SK-N-SH treated with all-trans-retinoic acid at 6 μM for 48 hours (cell line): Measurements from ENCODE around the gene DNAL4.
A peak's percentile ranks its signal among the peaks of the same experiment; 100 is the strongest.

Source experiments
- ATAC-seq: fragments of 200-7000 bp; cut with Tn5 transposase; 3 replicates; pipeline ENCODE4 v1.9.1; 2020; ENCODE audit warnings: mild to moderate bottlenecking, moderate library complexity
- ARNTL ChIP-seq: fragments of 450-650 bp; formaldehyde crosslinking; IDR thresholded peaks from 2 replicates; pipeline ENCODE4 v1.5.0; 2020; ENCODE audit warnings: low read depth, mild to moderate bottlenecking, moderate library complexity, borderline replicate concordance
- BACH2 ChIP-seq: fragments of 250-450 bp; sonication (Bioruptor Pico); IDR thresholded peaks from 2 replicates; pipeline ENCODE4 v1.9.0; 2021; ENCODE audit warnings: mild to moderate bottlenecking, borderline replicate concordance
- CREB5 ChIP-seq: fragments of 250-450 bp; sonication (Bioruptor Pico); IDR thresholded peaks from 2 replicates; pipeline ENCODE4 v1.5.1; 2020; ENCODE audit warnings: low read depth, mild to moderate bottlenecking, moderate library complexity
- CSDC2 ChIP-seq: fragments of 250-450 bp; sonication (Bioruptor Pico); IDR thresholded peaks from 2 replicates; pipeline ENCODE4 v1.5.0; 2020; ENCODE audit warnings: mild to moderate bottlenecking, moderate library complexity
- ESRRG ChIP-seq: fragments of 250-450 bp; sonication (Bioruptor Pico); IDR thresholded peaks from 2 replicates; pipeline ENCODE4 v1.6.1; 2021; ENCODE audit warnings: mild to moderate bottlenecking
- GLIS3 ChIP-seq: fragments of 250-450 bp; sonication (Bioruptor Pico); IDR thresholded peaks from 2 replicates; pipeline ENCODE4 v1.5.0; 2020; ENCODE audit warnings: mild to moderate bottlenecking, moderate library complexity
- ISL1 ChIP-seq: fragments of 250-450 bp; sonication (Bioruptor Pico); IDR thresholded peaks from 2 replicates; pipeline ENCODE4 v2.1.2; 2022; ENCODE audit warnings: mild to moderate bottlenecking, moderate library complexity
- PATZ1 ChIP-seq: fragments of 250-450 bp; sonication (Bioruptor Pico); IDR thresholded peaks from 2 replicates; pipeline ENCODE4 v1.8.0; 2020; ENCODE audit warnings: mild to moderate bottlenecking, moderate library complexity, borderline replicate concordance
- POU6F1 ChIP-seq: fragments of 250-450 bp; sonication (Bioruptor Pico); IDR thresholded peaks from 2 replicates; pipeline ENCODE4 v1.8.0; 2021; ENCODE audit warnings: low read depth, mild to moderate bottlenecking, moderate library complexity, borderline replicate concordance
- RARB ChIP-seq: fragments of 250-450 bp; sonication (Bioruptor Pico); IDR thresholded peaks from 2 replicates; pipeline ENCODE4 v1.8.0; 2021; ENCODE audit warnings: mild to moderate bottlenecking, moderate library complexity
- SNAI2 ChIP-seq: fragments of 250-450 bp; sonication (Bioruptor Pico); IDR thresholded peaks from 2 replicates; pipeline ENCODE4 v1.5.0; 2020; ENCODE audit warnings: mild to moderate bottlenecking, moderate library complexity
- TCF4 ChIP-seq: fragments of 250-450 bp; sonication (Bioruptor Pico); IDR thresholded peaks from 2 replicates; pipeline ENCODE4 v1.8.0; 2021; ENCODE audit warnings: mild to moderate bottlenecking, moderate library complexity, borderline replicate concordance
- TOX ChIP-seq: fragments of 250-450 bp; sonication (Bioruptor Pico); IDR thresholded peaks from 2 replicates; pipeline ENCODE4 v1.8.0; 2021; ENCODE audit warnings: mild to moderate bottlenecking, moderate library complexity, borderline replicate concordance
- TSHZ2 ChIP-seq: fragments of 250-450 bp; sonication (Bioruptor Pico); IDR thresholded peaks from 2 replicates; pipeline ENCODE4 v1.5.0; 2020; ENCODE audit warnings: mild to moderate bottlenecking, moderate library complexity
- ZC3H10 ChIP-seq: fragments of 250-450 bp; sonication (Bioruptor Pico); IDR thresholded peaks from 2 replicates; pipeline ENCODE4 v1.5.1; 2021; ENCODE audit warnings: mild to moderate bottlenecking, moderate library complexity
- ZFP30 ChIP-seq: fragments of 450-650 bp; formaldehyde crosslinking; IDR thresholded peaks from 2 replicates; pipeline ENCODE4 v1.5.0; 2022; ENCODE audit warnings: mild to moderate bottlenecking, moderate library complexity
- ZNF565 ChIP-seq: fragments of 450-650 bp; formaldehyde crosslinking; conservative IDR thresholded peaks from 2 replicates; pipeline ENCODE4 v1.5.0; 2020; ENCODE audit warnings: low read depth, mild to moderate bottlenecking, moderate library complexity
- ZNF70 ChIP-seq: fragments of 450-650 bp; formaldehyde crosslinking; IDR thresholded peaks from 2 replicates; pipeline ENCODE4 v1.5.0; 2020; ENCODE audit warnings: mild to moderate bottlenecking, moderate library complexity

The DNAL4 gene

GRCh38 chr22:38788846-38789245, 5.1 kb downstream of the DNAL4 start (continued):
- TF ChIP-seq PATZ1 (CRISPR knock-in tag) (no peak), ESRRG (CRISPR knock-in tag) (no peak)

GRCh38 chr22:38788021-38788816, 5.7 kb downstream of the DNAL4 start:
- no peak for TF ChIP-seq TSHZ2 (CRISPR knock-in tag)
- no peak for TF ChIP-seq CREB5 (CRISPR knock-in tag)
- no peak for TF ChIP-seq RARB (CRISPR knock-in tag)
- no peak for TF ChIP-seq ESRRG (CRISPR knock-in tag)
- TF ChIP-seq ZC3H10 (CRISPR knock-in tag): no peak
- no peak for TF ChIP-seq BACH2 (CRISPR knock-in tag)
- TF ChIP-seq, all 23 proteins: peak for 0
- peak; percentile 84 for ATAC-seq

- TF ChIP-seq GLIS3 (CRISPR knock-in tag): no peak
- no peak for TF ChIP-seq CSDC2 (CRISPR knock-in tag)
- no peak for TF ChIP-seq ISL1 (CRISPR knock-in tag)
- no peak for TF ChIP-seq ARNTL (CRISPR knock-in tag)
- TF ChIP-seq BACH2 (CRISPR knock-in tag): no peak
- no peak for TF ChIP-seq TOX (CRISPR knock-in tag)
- no peak for TF ChIP-seq ZNF70 (CRISPR knock-in tag)
- no peak for TF ChIP-seq SNAI2 (CRISPR knock-in tag)
- TF ChIP-seq ZFP30 (CRISPR knock-in tag): no peak
- TF ChIP-seq TCF4 (CRISPR knock-in tag): no peak
- TF ChIP-seq PATZ1 (CRISPR knock-in tag): no peak
- no peak for TF ChIP-seq RARB (CRISPR knock-in tag)
- TF ChIP-seq, all 23 proteins: peak for 0
- no peak for ATAC-seq
Observed at GRCh38 chr22:38786631-38787030, 7.3 kb downstream of the DNAL4 start.

- TF ChIP-seq RARB (CRISPR knock-in tag): no peak
- TF ChIP-seq ZFP30 (CRISPR knock-in tag): no peak
- no peak for TF ChIP-seq ZNF565 (CRISPR knock-in tag)
- TF ChIP-seq SNAI2 (CRISPR knock-in tag): no peak
- TF ChIP-seq POU6F1: no peak
- TF ChIP-seq ARNTL (CRISPR knock-in tag): no peak
- TF ChIP-seq ESRRG (CRISPR knock-in tag): no peak
- no peak for TF ChIP-seq TCF4 (CRISPR knock-in tag)
- TF ChIP-seq ZC3H10 (CRISPR knock-in tag): no peak
- TF ChIP-seq TSHZ2 (CRISPR knock-in tag): no peak
- TF ChIP-seq ZNF70 (CRISPR knock-in tag): no peak
- ATAC-seq: no peak
Observed at GRCh38 chr22:38784856-38785255, 9.1 kb downstream of the DNAL4 start.
